Fibroblast of skin of abdomen (primary cell): Measurements from ENCODE around the gene ZSWIM6. TPM values are rescaled to one million over a fixed set of nuclear protein-coding genes. Genes with fewer than 3 reads are reported as not detected.

ENCODE experiments used
- DNase-seq: peaks from one replicate; pipeline ENCODE4 v3.0.0-alpha.2; 2013
- polyA plus RNA-seq, 2 experiments: library from polyadenylated mRNA; unstranded; fragments of 120-200 nt; gene quantifications; one replicate each; pipeline ENCODE4 v1.2.1, GENCODE V29; 2013; ENCODE audit not compliant: insufficient read length in 2 of 2

Gene ZSWIM6
- 10.6 TPM for polyA plus RNA-seq (2013, experiment 1 of 2; ENCODE audit: insufficient read length)
- 10.2 TPM for polyA plus RNA-seq (2013, experiment 2 of 2; ENCODE audit: insufficient read length)

GRCh38 chr5:61331407-61332357, at the start of gene ZSWIM6:
ZSWIM6 (plus strand) TSS chr5:61332258; CDS start chr5:61332273, 15 bp downstream.
- DNase-seq: peak; percentile 100

GRCh38 chr5:61283471-61283870, 48.6 kb upstream of the ZSWIM6 start:
- DNase-seq: no peak

- DNase-seq: no peak
Observed at GRCh38 chr5:61285531-61285930, 46.5 kb upstream of the ZSWIM6 start.

- DNase-seq: peak; percentile 79
Observed at GRCh38 chr5:61286446-61287132, 45.5 kb upstream of the ZSWIM6 start.

- no peak for DNase-seq
Observed at GRCh38 chr5:61287474-61287873, 44.6 kb upstream of the ZSWIM6 start.

- DNase-seq: no peak
Observed at GRCh38 chr5:61289241-61289640, 42.8 kb upstream of the ZSWIM6 start.

- DNase-seq: no peak
Observed at GRCh38 chr5:61289669-61290306, 42.3 kb upstream of the ZSWIM6 start.

GRCh38 chr5:61290791-61291210, 41.3 kb upstream of the ZSWIM6 start:
- no peak for DNase-seq

- DNase-seq: no peak
Observed at GRCh38 chr5:61292062-61292657, 39.9 kb upstream of the ZSWIM6 start.

- DNase-seq: no peak
Observed at GRCh38 chr5:61293071-61293470, 39.0 kb upstream of the ZSWIM6 start.

- no peak for DNase-seq
Observed at GRCh38 chr5:61293873-61294272, 38.2 kb upstream of the ZSWIM6 start.

GRCh38 chr5:61295365-61295764, 36.7 kb upstream of the ZSWIM6 start:
- DNase-seq: no peak

- DNase-seq: no peak
Observed at GRCh38 chr5:61298066-61298465, 34.0 kb upstream of the ZSWIM6 start.

- DNase-seq: no peak
Observed at GRCh38 chr5:61298580-61298979, 33.5 kb upstream of the ZSWIM6 start.

GRCh38 chr5:61299261-61299681, 32.8 kb upstream of the ZSWIM6 start:
- no peak for DNase-seq

GRCh38 chr5:61301341-61302199, 30.5 kb upstream of the ZSWIM6 start:
- DNase-seq: peak; percentile 99

- DNase-seq: no peak
Observed at GRCh38 chr5:61302200-61302563, 29.9 kb upstream of the ZSWIM6 start.

- DNase-seq: no peak
Observed at GRCh38 chr5:61303346-61303745, 28.7 kb upstream of the ZSWIM6 start.

- peak; percentile 60 for DNase-seq
Observed at GRCh38 chr5:61304590-61305381, 27.3 kb upstream of the ZSWIM6 start.

- DNase-seq: peak; percentile 93
Observed at GRCh38 chr5:61306531-61307131, 25.4 kb upstream of the ZSWIM6 start.
